Suprapubic skin (tissue), 4 donors: ENCODE data around the gene MLEC. TPM values are rescaled to one million over a fixed set of nuclear protein-coding genes. Genes with fewer than 3 reads are reported as not detected.
A peak's percentile ranks its signal among the peaks of the same experiment; 100 is the strongest.
"Not testable (repeated sequence)": the region's sequence is repeated elsewhere in the genome, so short reads cannot be mapped to it uniquely, and the experiment has no call there.

Source experiments
- DNase-seq, 2 donors: peaks; one replicate each; pipeline ENCODE4 v3.0.0-alpha.2; 2019; ENCODE audit warnings: low spot score in 2 of 2
- H3K27ac ChIP-seq: fragments of 200-600 bp; sonication (generic); one replicate; pipeline ENCODE4 v1.5.1; 2019
- H3K27me3 ChIP-seq: fragments of 200-600 bp; sonication (generic); one replicate; pipeline ENCODE4 v1.5.1; 2019
- H3K36me3 ChIP-seq: fragments of 200-600 bp; sonication (generic); one replicate; pipeline ENCODE4 v1.5.1; 2019
- H3K4me1 ChIP-seq: fragments of 200-600 bp; sonication (generic); one replicate; pipeline ENCODE4 v1.5.1; 2019
- H3K4me3 ChIP-seq: fragments of 200-600 bp; sonication (generic); one replicate; pipeline ENCODE4 v1.5.1; 2019; ENCODE audit warnings: mild to moderate bottlenecking
- H3K9me3 ChIP-seq: fragments of 200-600 bp; sonication (generic); one replicate; pipeline ENCODE4 v1.5.1; 2019
- EP300 ChIP-seq: sonication (generic); formaldehyde crosslinking; IDR thresholded peaks from one replicate; pipeline ENCODE4 v1.6.1; 2017; ENCODE audit warnings: antibody characterized with exemption
- POLR2A ChIP-seq, 2 donors: fragments of 450-650 bp; IDR thresholded peaks; one replicate each; pipeline ENCODE4 v1.6.1; 2017; ENCODE audit warnings: antibody characterized with exemption in 2 of 2, mild to moderate bottlenecking in 2 of 2, moderate library complexity in 2 of 2
- POLR2AphosphoS5 ChIP-seq, 3 donors: sonication (generic); formaldehyde crosslinking; IDR thresholded peaks; one replicate each; pipeline ENCODE4 v1.6.1; 2017; ENCODE audit warnings: antibody characterized with exemption in 3 of 3
- WGBS: methylation state at CpG from one replicate; pipeline ENCODE4 v1.1.5; 2018; 5-methylcytosine and 5-hydroxymethylcytosine counted together
- total RNA-seq, 4 donors: library from RNA; depleted of rRNA; stranded (reverse); fragments of >200 nt; gene quantifications; one replicate each; pipeline ENCODE4 v1.1.0, GENCODE V29; 2016
- TF ChIP-seq, protein P1 (sequence below), 2 donors: fragments of 200-600 bp in 1 of 2; fragments of 450-650 bp in 1 of 2; sonication (generic) in 1 of 2; IDR thresholded peaks; one replicate each; pipeline ENCODE4 v1.5.1; 2016 to 2019; ENCODE audit warnings: antibody characterized with exemption in 2 of 2, mild to moderate bottlenecking in 1 of 2, moderate library complexity in 1 of 2

Gene MLEC
- total RNA-seq, 4 donors from 2014 or later: 34.8 to 72.6 (median 60.4) TPM

DNA sequence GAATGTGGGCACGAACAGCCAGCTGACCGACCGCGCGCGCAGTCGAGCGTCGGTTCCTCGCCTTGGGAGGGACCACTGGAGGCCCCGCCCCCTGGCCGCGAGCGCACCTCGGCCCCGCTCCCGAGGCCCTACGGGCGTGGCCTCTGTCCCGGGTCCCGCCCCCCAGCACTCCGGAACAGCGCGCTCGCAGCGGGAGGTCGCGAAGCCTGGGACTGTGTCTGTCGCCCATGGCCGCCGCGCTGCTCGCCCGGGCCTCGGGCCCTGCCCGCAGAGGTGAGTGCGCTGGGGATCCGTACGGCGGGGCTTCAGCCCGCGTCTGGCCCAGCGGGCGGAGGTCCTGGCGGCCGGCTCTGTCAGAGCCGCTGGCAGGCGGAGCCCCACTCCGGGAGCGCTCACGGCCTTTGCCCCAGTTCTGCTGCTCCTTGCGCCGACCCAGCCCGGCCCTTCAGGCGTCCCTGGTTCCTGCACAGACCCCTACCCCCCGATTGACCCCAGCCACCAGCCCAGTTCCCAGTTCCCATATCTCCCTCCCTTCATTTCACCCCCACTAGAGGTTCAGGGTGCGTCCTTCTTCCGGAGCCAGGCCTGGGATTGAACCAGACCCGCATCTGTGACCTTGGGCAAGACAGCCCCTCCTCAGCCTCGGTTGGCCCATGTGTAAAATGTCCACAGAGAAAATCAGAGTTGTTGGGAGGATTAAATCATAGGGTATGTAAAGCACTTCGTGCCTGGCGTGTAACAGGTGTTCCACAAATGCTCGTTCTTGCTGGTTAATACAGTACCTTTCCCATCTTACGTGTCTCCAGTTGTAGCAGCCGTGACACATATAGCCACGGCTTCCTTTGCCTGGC is 38.9 kb downstream of the MLEC start, which contains the start of gene ACADS:
Gene ACADS, plus strand, starts transcription at position 168 of the 851 bp plus-strand sequence. Its CDS starts 60 bp downstream, at position 228.
- peaks cover 19% of the 10 kb centered on the region for H3K4me1 ChIP-seq
- H3K27ac ChIP-seq: peak within 1 kb of the TSS; percentile 35
- TF ChIP-seq POLR2A (IDR thresholded peaks at IDR 0.05): peak in 1 of 2 donors; percentile 46
- TF ChIP-seq POLR2AphosphoS5 (IDR thresholded peaks at IDR 0.05): no peak
- WGBS: 11% methylated on average over 29 of the region's 66 CpGs
- H3K4me3 ChIP-seq: peak within 1 kb of the TSS; percentile 69
- no peaks in the 10 kb centered on the region for H3K9me3 ChIP-seq
- peak; percentile 92 to 93 for DNase-seq
- H3K27me3 ChIP-seq: no peaks in the 10 kb centered on the region
- peaks cover 44% of the 10 kb centered on the region for H3K36me3 ChIP-seq

DNA sequence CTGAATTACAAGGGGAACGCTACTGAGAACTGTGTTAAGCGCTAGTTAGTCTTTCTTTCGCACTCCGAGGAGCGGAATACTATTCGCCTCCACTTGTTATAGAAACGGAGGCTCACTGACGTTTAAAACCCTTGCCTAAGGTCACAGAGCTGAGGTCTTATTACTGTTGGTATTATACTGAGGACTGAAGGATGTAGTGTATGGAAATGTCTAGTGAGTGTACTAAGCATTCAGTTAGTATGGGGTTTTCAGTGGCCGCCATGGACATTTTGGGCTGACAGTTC is 39.5 kb downstream of the MLEC start:
- no peak for DNase-seq
- 82% methylated on average over 9 of the region's 9 CpGs for WGBS
- H3K4me3 ChIP-seq: peak overlapping the region; percentile 69
- H3K36me3 ChIP-seq: peaks cover 43% of the 10 kb centered on the region
- no peaks in the 10 kb centered on the region for H3K27me3 ChIP-seq
- TF ChIP-seq POLR2A (IDR thresholded peaks at IDR 0.05) (no peak), EP300 (no peak), POLR2AphosphoS5 (IDR thresholded peaks at IDR 0.05) (no peak)
- TF ChIP-seq, protein P1, sequence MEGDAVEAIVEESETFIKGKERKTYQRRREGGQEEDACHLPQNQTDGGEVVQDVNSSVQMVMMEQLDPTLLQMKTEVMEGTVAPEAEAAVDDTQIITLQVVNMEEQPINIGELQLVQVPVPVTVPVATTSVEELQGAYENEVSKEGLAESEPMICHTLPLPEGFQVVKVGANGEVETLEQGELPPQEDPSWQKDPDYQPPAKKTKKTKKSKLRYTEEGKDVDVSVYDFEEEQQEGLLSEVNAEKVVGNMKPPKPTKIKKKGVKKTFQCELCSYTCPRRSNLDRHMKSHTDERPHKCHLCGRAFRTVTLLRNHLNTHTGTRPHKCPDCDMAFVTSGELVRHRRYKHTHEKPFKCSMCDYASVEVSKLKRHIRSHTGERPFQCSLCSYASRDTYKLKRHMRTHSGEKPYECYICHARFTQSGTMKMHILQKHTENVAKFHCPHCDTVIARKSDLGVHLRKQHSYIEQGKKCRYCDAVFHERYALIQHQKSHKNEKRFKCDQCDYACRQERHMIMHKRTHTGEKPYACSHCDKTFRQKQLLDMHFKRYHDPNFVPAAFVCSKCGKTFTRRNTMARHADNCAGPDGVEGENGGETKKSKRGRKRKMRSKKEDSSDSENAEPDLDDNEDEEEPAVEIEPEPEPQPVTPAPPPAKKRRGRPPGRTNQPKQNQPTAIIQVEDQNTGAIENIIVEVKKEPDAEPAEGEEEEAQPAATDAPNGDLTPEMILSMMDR (IDR thresholded peaks at IDR 0.05): no peak
- peaks cover 17% of the 10 kb centered on the region for H3K4me1 ChIP-seq
- H3K9me3 ChIP-seq: no peaks in the 10 kb centered on the region
- no peak overlapping the region for H3K27ac ChIP-seq

DNA sequence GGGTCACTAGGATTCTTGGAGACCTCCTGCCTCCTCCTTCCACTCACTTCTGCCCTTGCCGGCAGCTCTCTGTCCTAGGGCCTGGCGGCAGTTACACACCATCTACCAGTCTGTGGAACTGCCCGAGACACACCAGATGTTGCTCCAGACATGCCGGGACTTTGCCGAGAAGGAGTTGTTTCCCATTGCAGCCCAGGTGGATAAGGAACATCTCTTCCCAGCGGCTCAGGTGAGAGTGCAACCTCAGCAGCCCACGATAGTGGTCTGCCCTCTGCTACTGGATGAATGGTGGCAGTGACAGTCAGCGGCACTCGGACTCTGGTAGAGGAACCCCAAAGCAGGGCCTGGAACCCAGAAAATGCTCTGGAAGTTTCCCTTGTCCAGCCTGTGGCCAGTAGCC is 40.0 kb downstream of the MLEC start:
- no peak overlapping the region for H3K27ac ChIP-seq
- no peak overlapping the region for H3K4me3 ChIP-seq
- DNase-seq: no peak
- H3K27me3 ChIP-seq: no peaks in the 10 kb centered on the region
- 95% methylated on average over 9 of the region's 9 CpGs for WGBS
- H3K36me3 ChIP-seq: peaks cover 38% of the 10 kb centered on the region
- peaks cover 17% of the 10 kb centered on the region for H3K4me1 ChIP-seq
- TF ChIP-seq POLR2AphosphoS5 (IDR thresholded peaks at IDR 0.05): no peak
- TF ChIP-seq POLR2A (IDR thresholded peaks at IDR 0.05): no peak
- TF ChIP-seq, protein P1 (IDR thresholded peaks at IDR 0.05): no peak
- TF ChIP-seq EP300: no peak
- H3K9me3 ChIP-seq: no peaks in the 10 kb centered on the region

DNA sequence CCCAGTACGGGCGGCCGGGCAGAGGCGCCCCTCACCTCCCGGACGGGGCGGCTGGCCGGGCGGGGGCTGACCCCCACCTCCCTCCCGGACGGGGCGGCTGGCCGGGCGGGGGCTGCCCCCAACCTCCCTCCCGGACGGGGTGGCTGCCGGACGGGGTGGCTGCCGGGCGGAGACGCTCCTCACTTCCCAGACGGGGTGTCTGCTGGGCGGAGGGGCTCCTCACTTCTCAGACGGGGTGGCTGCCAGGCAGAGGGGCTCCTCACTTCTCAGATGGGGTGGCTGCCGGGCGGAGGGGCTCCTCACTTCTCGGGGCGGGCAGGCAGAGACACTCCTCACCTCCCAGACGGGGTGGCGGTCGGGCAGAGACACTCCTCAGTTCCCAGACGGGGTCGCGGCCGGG is 45.2 kb downstream of the MLEC start:
- not testable (repeated sequence) for H3K27ac ChIP-seq, H3K9me3 ChIP-seq, H3K27me3 ChIP-seq, H3K4me1 ChIP-seq, H3K4me3 ChIP-seq, DNase-seq
- peaks cover 31% of the 10 kb centered on the region for H3K36me3 ChIP-seq
- 94% methylated on average over 6 of the region's 35 CpGs for WGBS

DNA sequence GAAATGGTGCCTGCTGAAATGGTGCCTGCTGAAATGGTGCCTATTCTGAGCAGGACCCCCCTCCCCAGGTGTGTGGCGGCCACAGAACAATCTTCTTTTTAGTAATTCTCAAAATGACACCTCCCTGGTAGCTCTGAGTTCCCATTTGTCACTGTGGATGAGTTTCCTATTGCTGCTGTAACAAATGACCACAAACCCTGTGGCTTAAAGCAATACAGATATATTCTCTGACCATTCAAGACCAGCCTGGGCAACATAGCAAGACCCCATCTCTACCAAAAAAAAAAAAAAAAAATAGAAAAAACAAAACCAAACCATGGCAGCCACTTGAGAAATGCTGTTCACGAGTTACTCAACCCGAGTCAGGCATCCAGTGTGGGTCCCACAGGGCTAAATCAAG is 46.6 kb downstream of the MLEC start:
- H3K27ac ChIP-seq: no peak overlapping the region
- no peaks in the 10 kb centered on the region for H3K4me1 ChIP-seq
- 92% methylated on average over 3 of the region's 3 CpGs for WGBS
- no peaks in the 10 kb centered on the region for H3K9me3 ChIP-seq
- H3K4me3 ChIP-seq: no peak overlapping the region
- no peaks in the 10 kb centered on the region for H3K27me3 ChIP-seq
- peaks cover 34% of the 10 kb centered on the region for H3K36me3 ChIP-seq
- no peak for DNase-seq
- TF ChIP-seq, protein P1 (IDR thresholded peaks at IDR 0.05): no peak
- TF ChIP-seq EP300 (no peak), POLR2AphosphoS5 (IDR thresholded peaks at IDR 0.05) (no peak), POLR2A (IDR thresholded peaks at IDR 0.05) (no peak)

GRCh38 chr12:120734210-120734609 is 47.3 kb downstream of the MLEC start:
- DNase-seq: no peak
- TF ChIP-seq POLR2AphosphoS5 (IDR thresholded peaks at IDR 0.05) (no peak), POLR2A (IDR thresholded peaks at IDR 0.05) (no peak), EP300 (no peak)
- TF ChIP-seq, protein P1 (IDR thresholded peaks at IDR 0.05): no peak

More at GRCh38 chr12:120734210-120734609, 47.3 kb downstream of the MLEC start:
- H3K27ac ChIP-seq: no peak overlapping the region
- no peaks in the 10 kb centered on the region for H3K4me1 ChIP-seq
- peaks cover 35% of the 10 kb centered on the region for H3K36me3 ChIP-seq
- no peaks in the 10 kb centered on the region for H3K27me3 ChIP-seq
- H3K4me3 ChIP-seq: no peak overlapping the region
- 93% methylated on average over 10 of the region's 10 CpGs for WGBS
- no peaks in the 10 kb centered on the region for H3K9me3 ChIP-seq
